Measurements from ENCODE around the gene RAPGEFL1.
"Not testable (repeated sequence)": the region's sequence is repeated elsewhere in the genome, so short reads cannot be mapped to it uniquely, and the experiment has no call there.

The RAPGEFL1 gene

GRCh38 chr17:40213914-40214313 lies 36.6 kb downstream of the RAPGEFL1 start:
- DNase-seq: not testable (repeated sequence)

GRCh38 chr17:40218006-40218739 lies 40.9 kb downstream of the RAPGEFL1 start:
- DNase-seq: no peak

GRCh38 chr17:40218740-40219593 lies 41.7 kb downstream of the RAPGEFL1 start, which contains the start of gene WIPF2:
Gene WIPF2 (plus strand): TSS chr17:40219304. CDS start chr17:40256460, 37,156 bp downstream.
- DNase-seq: peak; percentile 94

- peak; percentile 54 for DNase-seq
Measured at GRCh38 chr17:40219594-40220338, 42.5 kb downstream of the RAPGEFL1 start.

- DNase-seq: no peak
Measured at GRCh38 chr17:40224718-40225550, 47.7 kb downstream of the RAPGEFL1 start.

GRCh38 chr17:40229146-40229545 lies 51.9 kb downstream of the RAPGEFL1 start:
- DNase-seq: not testable (repeated sequence)

- no peak for DNase-seq
Measured at GRCh38 chr17:40230670-40231069, 53.4 kb downstream of the RAPGEFL1 start.

GRCh38 chr17:40231928-40232327 lies 54.7 kb downstream of the RAPGEFL1 start:
- DNase-seq: not testable (repeated sequence)

- no peak for DNase-seq
Measured at GRCh38 chr17:40241252-40241834, 64.1 kb downstream of the RAPGEFL1 start.

GRCh38 chr17:40242774-40243173 lies 65.5 kb downstream of the RAPGEFL1 start:
- no peak for DNase-seq

GRCh38 chr17:40243761-40244160 lies 66.5 kb downstream of the RAPGEFL1 start:
- no peak for DNase-seq

GRCh38 chr17:40244255-40244654 lies 67.0 kb downstream of the RAPGEFL1 start:
- DNase-seq: no peak

All from NCI-H526 treated with DMSO at 0.1 percent for 48 hours (cell line).